ENCODE measurements around the gene INMT. TPM values are rescaled to one million over a fixed set of nuclear protein-coding genes. Genes with fewer than 3 reads are reported as not detected.

The INMT gene
- total RNA-seq, 2 experiments from 2014 or later: 0.24 TPM; not detected in 1

Other genes starting within 250 kb of the INMT start
- gene GGCT, start 247.3 kb upstream of the INMT start, total RNA-seq: 10 to 100 TPM; 83.0 to 83.8 TPM
- 100 to 1,000 TPM; 367 to 385 TPM for gene GARS1, start 157.3 kb upstream of the INMT start, total RNA-seq
- gene CRHR2, start 69.7 kb upstream of the INMT start, total RNA-seq: not detected
- gene MINDY4, start 19.3 kb downstream of the INMT start, total RNA-seq: 1 to 10 TPM; 1.2 to 1.4 TPM
- gene AQP1, start 159.7 kb downstream of the INMT start, total RNA-seq: under 1 TPM; 0.25 to 0.48 TPM
- not detected for gene GHRHR, start 211.8 kb downstream of the INMT start, total RNA-seq

All from activated naive CD4-positive, alpha-beta T cell treated with anti-CD3 and anti-CD28 coated beads for 36 hours (primary cell).